Measurements from ENCODE around the gene RGS6.

Gene RGS6

DNA sequence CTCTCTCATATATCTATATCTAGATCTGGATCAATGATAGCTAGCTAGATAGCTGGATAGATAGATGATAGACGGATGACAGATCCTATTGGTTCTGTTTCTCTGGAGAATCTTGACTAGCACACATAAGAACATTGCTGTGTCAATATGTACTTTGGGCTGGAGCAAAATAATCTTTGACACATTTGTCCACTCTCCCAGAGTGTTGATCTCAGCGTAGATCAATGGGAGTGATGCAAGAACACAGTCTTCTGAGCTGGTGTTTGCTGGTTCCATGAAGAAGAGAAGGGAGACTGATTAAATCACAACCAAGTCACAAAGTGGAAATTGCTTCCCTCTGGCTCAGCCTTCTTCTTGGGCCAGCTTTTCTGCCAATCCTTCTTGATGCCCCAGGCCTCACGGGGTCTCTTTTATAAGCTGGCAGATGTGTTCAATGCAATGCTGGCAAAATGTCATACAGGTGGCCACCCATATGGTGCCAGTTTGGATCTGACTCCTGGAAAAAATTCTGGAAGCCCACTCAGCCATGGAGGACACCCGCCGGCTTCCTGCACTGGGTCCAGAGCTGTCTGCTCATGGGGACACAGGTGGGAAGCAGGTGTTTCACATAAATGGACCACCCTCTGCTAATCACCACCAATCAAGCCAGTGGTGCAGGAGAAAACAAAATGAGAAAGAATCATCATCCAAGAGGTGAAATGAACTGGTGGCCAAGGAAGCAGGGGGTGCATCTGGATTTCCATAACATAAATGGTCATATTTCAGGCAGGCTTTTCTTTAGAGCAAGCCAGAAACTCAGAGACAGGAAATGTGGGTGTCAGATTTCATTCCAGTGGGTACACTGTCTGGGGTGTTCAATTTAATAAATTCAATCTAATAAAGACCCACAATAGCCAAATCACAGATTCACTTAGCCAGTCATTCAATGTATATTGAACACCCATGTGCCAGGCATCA, 651.4 kb downstream of the RGS6 start:
- DNase-seq (ENCODE audit: low spot score), result no peak

DNA sequence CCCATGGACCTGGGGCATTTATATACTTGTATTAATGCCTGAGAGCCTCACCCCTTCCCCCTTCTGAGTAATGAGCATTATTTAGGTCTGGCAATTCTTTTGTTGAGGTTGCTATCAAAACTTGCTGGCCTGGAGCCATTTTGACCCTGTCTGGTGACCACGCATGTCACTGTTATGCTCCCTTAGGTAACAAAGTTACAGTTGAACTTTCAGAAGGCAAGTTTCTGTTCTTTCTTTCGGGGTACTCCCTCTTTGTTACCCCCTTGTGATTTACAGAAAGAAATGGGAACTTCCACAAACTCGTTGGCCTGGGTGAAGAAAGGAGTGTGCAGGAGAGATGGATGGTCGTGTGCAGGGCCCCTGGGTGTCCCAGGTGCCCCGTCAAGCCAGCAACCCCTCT, 656.3 kb downstream of the RGS6 start:
- DNase-seq (ENCODE audit: low spot score), result no peak

DNA sequence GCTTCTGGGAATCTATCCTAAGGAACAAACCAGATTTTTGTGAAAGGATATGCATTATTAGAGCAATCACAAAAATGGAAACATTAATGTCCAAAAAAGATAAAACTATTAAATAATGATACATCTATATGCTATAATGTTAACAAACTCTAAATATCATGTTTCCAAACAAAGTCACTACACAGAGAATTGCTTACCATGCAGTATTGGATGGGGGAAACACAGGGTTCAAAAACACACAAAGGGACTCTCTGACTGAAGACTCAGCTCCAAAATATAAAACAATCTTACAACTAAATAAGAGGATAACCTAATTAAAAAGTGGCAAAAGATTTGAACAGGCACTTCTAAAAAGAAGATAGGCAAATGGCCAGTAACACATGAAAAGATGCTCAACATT, 657.4 kb downstream of the RGS6 start:
- no peak for DNase-seq (ENCODE audit: low spot score)

DNA sequence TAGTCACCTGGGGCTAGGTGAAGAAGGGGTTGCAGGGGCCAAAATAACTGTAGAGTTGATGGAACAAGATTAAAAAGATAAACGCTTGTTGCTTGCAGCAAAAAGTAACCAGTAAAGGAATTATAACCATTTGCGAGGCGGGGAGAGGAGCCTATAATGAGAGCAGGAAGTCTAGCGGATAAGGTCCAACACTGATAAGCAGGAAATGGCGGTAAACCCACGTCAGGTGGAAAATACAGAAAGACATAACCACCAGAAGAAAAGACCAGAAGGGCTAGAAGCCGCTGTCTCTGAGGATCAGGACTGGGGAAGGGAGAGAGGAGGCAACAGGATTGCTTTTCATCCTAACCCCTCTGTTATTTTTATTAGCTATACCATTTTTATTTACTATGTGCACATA, 658.3 kb downstream of the RGS6 start:
- no peak for DNase-seq (ENCODE audit: low spot score)

DNA sequence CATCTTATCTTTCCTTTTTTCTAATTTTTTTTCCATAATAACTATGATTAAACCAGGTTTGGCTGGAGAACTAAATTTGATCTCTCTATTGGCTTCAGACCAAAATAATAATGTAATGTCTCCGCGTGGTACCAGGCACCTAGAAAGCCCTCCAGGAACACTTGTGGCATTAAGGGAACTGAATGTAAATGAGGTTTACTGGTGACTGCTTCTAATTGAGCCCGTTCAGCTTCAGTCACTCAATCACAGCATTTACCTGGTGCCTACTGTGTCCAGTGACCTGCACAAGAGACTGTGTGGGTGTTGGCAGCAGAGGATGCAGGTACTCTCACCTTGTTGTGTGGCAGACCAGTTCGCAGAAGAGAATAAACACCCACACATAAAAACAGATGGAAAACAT, 659.2 kb downstream of the RGS6 start:
- no peak for DNase-seq (ENCODE audit: low spot score)

GRCh38 chr14:72594099-72594901, 662.1 kb downstream of the RGS6 start:
- DNase-seq (ENCODE audit: low spot score), result no peak

DNA sequence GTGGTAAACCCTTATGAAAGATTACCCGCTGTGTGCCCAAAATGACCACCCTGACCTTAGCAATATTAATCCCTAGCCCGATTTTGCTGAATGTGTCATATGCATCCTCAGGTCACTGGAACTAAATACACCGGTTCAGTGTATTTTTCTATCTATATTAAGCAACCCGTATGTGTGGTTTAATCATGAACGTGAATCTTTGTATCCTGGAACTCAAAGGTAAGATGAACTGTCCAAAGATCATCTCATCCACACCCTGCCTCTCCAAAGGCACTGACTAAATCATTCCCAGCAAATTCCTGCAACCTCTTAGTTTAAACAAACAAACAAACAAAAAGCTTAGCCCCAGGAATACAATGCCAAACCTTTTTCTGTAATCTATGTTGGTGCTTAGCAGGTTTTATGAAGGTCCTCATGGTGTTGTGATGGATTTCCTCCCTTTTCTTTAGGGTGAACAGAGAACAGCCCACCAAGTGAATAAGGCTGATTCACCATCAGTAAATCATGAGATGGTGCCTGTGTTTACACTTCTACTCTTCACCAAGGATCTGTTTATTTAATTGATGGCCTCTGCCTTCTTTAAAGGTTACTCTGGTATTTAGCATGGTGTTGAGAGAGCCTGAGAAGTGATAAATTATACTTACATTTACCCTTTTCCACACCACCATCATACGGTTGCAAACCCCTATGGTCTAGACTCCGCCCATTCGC, 663.1 kb downstream of the RGS6 start:
- DNase-seq (ENCODE audit: low spot score), result no peak

GRCh38 chr14:72597252-72598233, 665.3 kb downstream of the RGS6 start:
- DNase-seq (ENCODE audit: low spot score), result no peak

GRCh38 chr14:72598306-72598705, 666.1 kb downstream of the RGS6 start:
- no peak for DNase-seq (ENCODE audit: low spot score)

- DNase-seq (ENCODE audit: low spot score), result no peak
Measured at GRCh38 chr14:72599579-72600470, 667.6 kb downstream of the RGS6 start.

GRCh38 chr14:72600551-72601330, 668.5 kb downstream of the RGS6 start:
- no peak for DNase-seq (ENCODE audit: low spot score)

GRCh38 chr14:72603639-72604038, 671.4 kb downstream of the RGS6 start:
- DNase-seq (ENCODE audit: low spot score), result no peak

GRCh38 chr14:72604133-72604532, 671.9 kb downstream of the RGS6 start:
- DNase-seq (ENCODE audit: low spot score), result no peak

DNA sequence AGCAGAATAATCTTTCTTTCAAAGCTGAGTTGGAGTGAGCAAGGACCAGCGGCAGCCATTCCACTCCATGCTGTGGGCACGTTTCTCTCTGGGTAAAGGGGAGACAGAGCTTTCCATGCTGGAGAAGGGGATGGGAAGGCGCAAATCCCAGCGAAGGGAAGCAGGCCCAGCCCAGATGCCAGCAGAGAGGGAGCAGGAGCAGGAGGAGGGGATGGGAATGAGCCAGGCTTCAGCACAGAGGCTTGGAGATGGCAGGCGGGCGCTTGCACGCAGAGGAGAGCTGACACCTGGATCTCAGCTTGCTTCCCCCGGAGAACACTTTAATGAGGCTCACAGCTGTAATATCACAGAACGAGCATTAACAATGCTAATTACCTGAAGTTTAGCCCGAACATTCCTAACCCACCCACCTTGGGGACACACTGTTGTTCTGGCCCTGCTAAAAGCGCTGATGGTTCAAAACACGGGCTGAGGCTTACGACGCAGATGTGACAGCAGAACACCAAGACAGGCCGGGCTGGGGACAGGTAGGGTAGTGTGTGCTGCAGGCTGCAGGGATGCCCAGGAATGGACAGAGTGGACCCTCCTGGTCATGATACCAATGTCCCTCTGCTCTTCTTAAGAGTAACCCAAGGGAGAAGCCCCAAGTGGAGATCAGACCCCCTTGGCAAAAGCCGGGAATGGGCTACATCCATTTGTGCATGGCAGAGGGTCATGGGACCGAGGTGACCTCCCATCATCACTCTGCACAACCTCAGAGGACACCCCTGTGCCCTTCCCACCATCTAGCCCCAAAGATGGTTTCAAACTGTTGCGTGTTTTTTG, 673.1 kb downstream of the RGS6 start:
- no peak for DNase-seq (ENCODE audit: low spot score)

DNA sequence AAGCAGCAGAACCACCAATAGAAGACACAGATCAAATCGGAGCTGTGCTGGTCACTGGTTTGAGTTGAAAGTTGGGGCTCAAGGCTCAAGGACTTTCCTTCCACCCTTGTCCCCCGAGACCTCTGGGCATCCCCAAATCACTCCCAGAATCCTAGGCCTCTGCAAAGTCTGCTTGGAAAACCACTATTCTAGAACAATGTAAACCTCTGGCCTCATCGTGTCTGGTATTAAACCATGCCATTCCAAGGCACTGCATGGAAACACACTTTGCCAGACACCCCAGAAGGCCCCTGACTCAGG, 673.6 kb downstream of the RGS6 start:
- no peak for DNase-seq (ENCODE audit: low spot score)

DNA sequence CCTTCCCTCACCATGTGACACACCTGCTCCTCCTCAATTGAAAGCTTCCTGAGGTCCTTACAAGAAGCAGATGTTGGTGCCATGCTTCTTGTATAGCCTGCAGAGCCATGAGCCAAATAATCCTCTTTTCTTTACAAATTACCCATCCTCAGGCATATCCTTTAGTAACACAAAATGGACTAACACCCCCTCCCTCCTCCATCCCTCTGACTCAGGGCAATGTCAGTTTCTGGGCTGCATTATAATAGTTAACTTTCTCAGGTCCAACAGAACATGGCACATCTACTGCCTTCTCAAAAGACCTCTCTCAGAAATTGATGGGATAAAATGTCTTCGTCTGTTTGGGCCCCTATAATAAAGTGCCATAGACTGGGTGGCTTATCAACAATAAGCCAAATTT, 674.6 kb downstream of the RGS6 start:
- DNase-seq (ENCODE audit: low spot score), result no peak

DNA sequence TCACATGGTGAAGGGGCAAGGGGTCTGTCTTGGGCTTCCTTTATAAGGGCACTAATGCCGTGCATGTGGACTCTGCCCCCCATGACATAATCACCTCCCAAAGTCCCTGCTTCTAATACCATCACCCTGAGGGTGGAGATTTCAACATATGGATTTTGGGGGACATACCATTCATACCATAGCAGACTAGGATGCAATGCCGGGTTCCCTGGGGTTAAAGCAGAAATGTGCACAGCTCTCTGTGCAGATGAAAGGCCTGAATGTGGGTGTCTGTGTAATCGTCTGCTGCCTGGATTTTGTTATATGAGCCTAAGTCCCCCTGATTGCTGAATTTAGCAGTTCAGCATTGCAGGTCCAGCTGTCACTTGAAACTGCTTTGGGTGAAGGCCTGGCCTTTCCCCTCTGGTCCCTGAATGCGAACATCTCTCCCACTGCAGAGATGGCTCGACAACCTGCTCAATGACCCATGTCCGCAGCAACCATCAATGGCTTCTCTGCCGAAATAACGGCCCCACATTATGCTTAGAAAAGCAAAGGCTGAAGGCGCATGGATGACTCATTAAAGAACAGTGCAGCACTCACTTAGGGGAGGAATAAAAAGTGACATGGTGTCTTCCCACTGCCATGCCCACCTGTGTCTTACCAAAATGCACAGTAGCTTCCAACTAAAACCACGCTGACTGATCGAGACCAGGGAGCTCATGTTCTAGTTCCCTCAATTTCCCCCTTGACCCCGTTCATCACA, 675.3 kb downstream of the RGS6 start:
- DNase-seq (ENCODE audit: low spot score), result no peak
